Adrenal gland (tissue), 19 donors: Measurements from ENCODE around the gene SLC12A4. TPM values are rescaled to one million over a fixed set of nuclear protein-coding genes. Genes with fewer than 3 reads are reported as not detected.
"Not testable (repeated sequence)": the region's sequence is repeated elsewhere in the genome, so short reads cannot be mapped to it uniquely, and the experiment has no call there.

Source experiments
- DNase-seq, 7 donors: peaks; one replicate each; pipeline ENCODE4 v3.0.0-alpha.2; 2019 to 2020
- H3K27ac ChIP-seq, 5 donors: fragments of 200-600 bp; sonication (generic) in 4 of 5; 1 replicate in 3 of 5; 2 replicates in 2 of 5; pipeline versions ENCODE4 v1.5.1 to v1.8.0; 2016 to 2020; ENCODE audit warnings: mild to moderate bottlenecking in 1 of 5
- H3K27me3 ChIP-seq: fragments of 200-600 bp; 2 replicates; pipeline ENCODE4 v1.8.0; 2021
- H3K36me3 ChIP-seq, 2 donors: fragments of 200-600 bp; replicated peaks in 1 of 2; 1 replicate in 1 of 2; 2 replicates in 1 of 2; pipeline versions ENCODE4 v1.5.1 to v1.8.0; 2018 to 2022
- H3K4me1 ChIP-seq, 2 donors: fragments of 200-600 bp; replicated peaks in 1 of 2; 1 replicate in 1 of 2; 2 replicates in 1 of 2; pipeline versions ENCODE4 v1.5.1 to v1.8.0; 2018 to 2021
- H3K4me3 ChIP-seq, 4 donors: fragments of 200-600 bp; sonication (generic) in 3 of 4; one replicate each; pipeline ENCODE4 v1.5.1; 2016 to 2018
- H3K9me3 ChIP-seq, 3 donors: fragments of 200-600 bp; sonication (generic) in 1 of 3; replicated peaks in 1 of 3; 1 replicate in 2 of 3; 2 replicates in 1 of 3; pipeline versions ENCODE4 v1.5.1 to v1.8.0; 2016 to 2021
- POLR2A ChIP-seq, 2 donors: fragments of 450-650 bp; IDR thresholded peaks; one replicate each; pipeline ENCODE4 v1.6.1; 2017; ENCODE audit warnings: antibody characterized with exemption in 2 of 2, mild to moderate bottlenecking in 2 of 2, moderate library complexity in 1 of 2
- WGBS, 4 donors: extraction: QIAGEN DNeasy Blood & Tissue Kit in 2 of 4; methylation state at CpG; one replicate each; pipeline versions ENCODE4 v1.1.5 to v1.1.7; 2013 to 2017; 5-methylcytosine and 5-hydroxymethylcytosine counted together
- intact Hi-C, 2 donors: fragments of 100-400 bp; cut with DNase I; formaldehyde crosslinking; loops; one replicate each; pipeline versions ENCODE4 v1.14.1 to v1.15.0; 2022 to 2023
- long read RNA-seq, 10 donors: library from polyadenylated mRNA in 3 of 10; unstranded in 2 of 10; stranded (forward) in 1 of 10; transcript quantifications; one replicate each; pipeline ENCODE4 v2.0.0 and lab custom pipeline, GENCODE V29; 2021 to 2026
- polyA plus RNA-seq, 3 donors: library from polyadenylated mRNA; stranded (reverse); fragments of 200-250 nt in 2 of 3; fragments of 350-450 nt in 1 of 3; fragmentation: Illumina TruSeq in 1 of 3; extraction: RNeasy Lipid Tissue Mini Kit (QIAGEN cat#74804) in 1 of 3; gene quantifications; one replicate each; pipeline ENCODE4 v1.2.3, GENCODE V29; 2013 to 2014
- total RNA-seq, 9 donors: library from RNA; depleted of rRNA in 4 of 9; stranded (reverse); fragments of >200 nt in 4 of 9; fragments of 120-200 nt in 1 of 9; fragmentation: NEBNext Ultra II Directional in 1 of 9; extraction: Animal tissue kit (Norgen Biotek cat#: 25700) in 1 of 9; gene quantifications; one replicate each; pipeline versions ENCODE4 v1.1.0 to v1.2.4, GENCODE V29; 2013 to 2023
- TF ChIP-seq, protein P1 (sequence below), 6 experiments: fragments of 450-650 bp in 4 of 6; fragments of 200-600 bp in 2 of 6; sonication (generic) in 1 of 6; IDR thresholded peaks; 1 replicate in 5 of 6; 2 replicates in 1 of 6; pipeline versions ENCODE4 v1.5.1 to v1.8.0; 2016 to 2021; ENCODE audit warnings: antibody characterized with exemption in 6 of 6, mild to moderate bottlenecking in 2 of 6, moderate library complexity in 1 of 6
- donor health status: healthy with polysubstance abuse.
- donor health status: Bipolar disorder and iron deficiency.
- donor health status: DM: yes; HTN: yes; CAD: no.
- donor health status: DM: no; HTN: no; CAD: no.
- donor health status: DM: no; HTN: no; CAD: no.
- donor health status: DM: yes; HTN: yes; CAD: no.

SLC12A4 gene
- 100 to 1,000 TPM in 1 of 9 donors, 10 to 100 TPM in 8; 15.4 to 101 (median 72.9) TPM for total RNA-seq
- polyA plus RNA-seq = 100 to 1,000 TPM in 1 of 3 donors, 10 to 100 TPM in 2; 39.6 to 111 (median 47.0) TPM
- long read RNA-seq, donor 1, full-length matches to known transcripts = 2 of 2 reads
- long read RNA-seq, donor 1, partial matches to known transcripts = 0 of 2 reads
- long read RNA-seq, donor 1, other reads (novel, unspliced or antisense) = 0 of 2 reads
- long read RNA-seq, donor 2 = 0 reads
- long read RNA-seq, donor 3, partial matches to known transcripts = 0 of 1 reads
- long read RNA-seq, donor 3, other reads (novel, unspliced or antisense) = 0 of 1 reads
- long read RNA-seq, donor 4, full-length matches to known transcripts = 4 of 9 reads
- long read RNA-seq, donor 4, partial matches to known transcripts = 2 of 9 reads
- long read RNA-seq, donor 4, other reads (novel, unspliced or antisense) = 3 of 9 reads
- long read RNA-seq, donor 5, full-length matches to known transcripts = 207 of 268 reads
- long read RNA-seq, donor 5, partial matches to known transcripts = 27 of 268 reads
- long read RNA-seq, donor 5, other reads (novel, unspliced or antisense) = 34 of 268 reads
- long read RNA-seq, donor 6, partial matches to known transcripts = 7 of 8 reads
- long read RNA-seq, donor 6, other reads (novel, unspliced or antisense) = 1 of 8 reads
- long read RNA-seq, donor 7, full-length matches to known transcripts = 2 of 2 reads
- long read RNA-seq, donor 7, partial matches to known transcripts = 0 of 2 reads
- long read RNA-seq, donor 7, other reads (novel, unspliced or antisense) = 0 of 2 reads
- long read RNA-seq, donor 8, full-length matches to known transcripts = 2 of 7 reads
- long read RNA-seq, donor 8, partial matches to known transcripts = 5 of 7 reads
- long read RNA-seq, donor 8, other reads (novel, unspliced or antisense) = 0 of 7 reads
- long read RNA-seq, donor 9, full-length matches to known transcripts = 2 of 8 reads
- long read RNA-seq, donor 9, partial matches to known transcripts = 6 of 8 reads
- long read RNA-seq, donor 9, other reads (novel, unspliced or antisense) = 0 of 8 reads
- long read RNA-seq, donor 10, full-length matches to known transcripts = 1 of 1 reads
- long read RNA-seq, donor 10, partial matches to known transcripts = 0 of 1 reads
- long read RNA-seq, donor 10, other reads (novel, unspliced or antisense) = 0 of 1 reads

DNA sequence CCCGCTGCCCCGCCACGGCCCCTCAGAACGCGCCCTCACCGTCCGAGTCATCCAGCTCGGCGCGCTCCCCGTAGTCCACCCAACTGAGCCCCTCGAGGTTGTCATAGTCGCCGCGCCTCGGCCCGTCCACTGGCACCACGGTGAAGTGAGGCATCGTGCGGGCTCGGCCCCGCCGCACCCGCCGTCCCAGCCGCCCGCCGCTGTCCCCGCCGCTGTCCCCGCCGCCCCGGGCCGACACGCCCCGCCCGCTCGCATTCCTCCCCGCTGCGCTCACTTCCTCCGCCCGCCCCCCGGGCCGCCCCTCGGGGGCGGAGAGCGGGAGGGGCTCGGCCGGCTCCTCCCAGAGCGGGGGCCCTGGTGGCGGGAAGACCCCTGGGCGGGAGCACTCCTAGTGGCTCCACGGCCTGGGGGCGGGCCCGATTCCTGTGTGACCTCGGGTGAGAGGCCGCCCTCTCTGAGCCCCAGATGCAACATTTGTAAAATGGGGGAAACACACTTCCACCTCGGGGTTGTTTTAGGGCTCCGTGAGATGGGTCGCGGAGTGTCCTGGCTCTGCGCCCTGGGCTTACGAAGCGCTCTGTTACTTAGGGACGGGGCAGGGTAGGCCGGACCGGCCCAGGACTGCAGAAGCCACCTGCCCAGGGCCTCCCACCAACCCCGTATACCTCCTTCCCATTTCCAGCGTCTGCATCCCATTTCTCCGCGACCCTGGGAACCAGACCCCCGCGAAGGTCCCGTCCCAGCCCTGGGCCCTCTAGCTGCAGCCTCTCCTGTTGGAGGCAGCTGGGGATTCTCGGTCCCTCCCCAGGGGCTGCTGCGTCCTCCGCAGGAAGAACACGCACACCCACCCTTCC, at the start of gene SLC12A4:
SLC12A4 (minus strand) TSS at position 238 of the 854 bp plus-strand sequence; CDS start at position 154, 84 bp downstream.
- H3K4me3 ChIP-seq = peak within 1 kb of the TSS; percentile 47 to 99 (median 78)
- peak within 1 kb of the TSS; percentile 41 to 100 (median 87) for H3K27ac ChIP-seq
- H3K36me3 ChIP-seq = no peaks in the 10 kb centered on the region
- WGBS, 4 donors = 0 to 2% (median 1%) methylated on average over 5 to 78 of the region's 78 CpGs
- H3K9me3 ChIP-seq = no peaks in the 10 kb centered on the region
- peak; percentile 77 to 84 for TF ChIP-seq POLR2A (IDR thresholded peaks at IDR 0.05)
- TF ChIP-seq, protein P1, sequence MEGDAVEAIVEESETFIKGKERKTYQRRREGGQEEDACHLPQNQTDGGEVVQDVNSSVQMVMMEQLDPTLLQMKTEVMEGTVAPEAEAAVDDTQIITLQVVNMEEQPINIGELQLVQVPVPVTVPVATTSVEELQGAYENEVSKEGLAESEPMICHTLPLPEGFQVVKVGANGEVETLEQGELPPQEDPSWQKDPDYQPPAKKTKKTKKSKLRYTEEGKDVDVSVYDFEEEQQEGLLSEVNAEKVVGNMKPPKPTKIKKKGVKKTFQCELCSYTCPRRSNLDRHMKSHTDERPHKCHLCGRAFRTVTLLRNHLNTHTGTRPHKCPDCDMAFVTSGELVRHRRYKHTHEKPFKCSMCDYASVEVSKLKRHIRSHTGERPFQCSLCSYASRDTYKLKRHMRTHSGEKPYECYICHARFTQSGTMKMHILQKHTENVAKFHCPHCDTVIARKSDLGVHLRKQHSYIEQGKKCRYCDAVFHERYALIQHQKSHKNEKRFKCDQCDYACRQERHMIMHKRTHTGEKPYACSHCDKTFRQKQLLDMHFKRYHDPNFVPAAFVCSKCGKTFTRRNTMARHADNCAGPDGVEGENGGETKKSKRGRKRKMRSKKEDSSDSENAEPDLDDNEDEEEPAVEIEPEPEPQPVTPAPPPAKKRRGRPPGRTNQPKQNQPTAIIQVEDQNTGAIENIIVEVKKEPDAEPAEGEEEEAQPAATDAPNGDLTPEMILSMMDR (IDR thresholded peaks at IDR 0.05) = peak in 1 of 6 experiments; percentile 10
- peaks cover 22 to 36% of the 10 kb centered on the region in 2 donors for H3K4me1 ChIP-seq
- H3K27me3 ChIP-seq = no peaks in the 10 kb centered on the region
- intact Hi-C loops = no loop called here
- peak; percentile 83 to 88 (median 87) for DNase-seq

DNA sequence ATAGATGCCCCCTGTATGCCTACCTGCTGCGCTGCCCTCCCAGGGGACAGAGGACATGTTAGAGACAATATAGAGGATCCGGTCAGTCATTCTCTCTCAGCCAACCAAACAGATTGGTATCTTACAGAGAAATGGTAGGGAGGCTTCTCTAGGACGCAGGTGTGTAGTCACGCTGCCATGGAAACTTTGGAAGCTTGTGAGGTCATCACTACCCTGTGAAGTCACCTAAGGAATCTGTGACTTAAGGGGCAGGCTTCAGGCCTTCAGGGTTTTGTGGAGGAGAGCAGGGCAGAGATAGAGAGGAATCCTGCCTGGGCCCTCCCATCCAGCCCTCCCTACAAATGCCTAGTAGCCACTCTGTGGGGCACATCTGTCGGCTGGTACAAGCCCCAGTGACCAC, 47.2 kb upstream of the SLC12A4 start, which contains the start of gene DPEP2NB:
DPEP2NB (minus strand) TSS at position 231 of the 400 bp plus-strand sequence; CDS start at position 90, 141 bp downstream.
- H3K9me3 ChIP-seq = no peaks in the 10 kb centered on the region
- H3K4me1 ChIP-seq = no peaks in the 10 kb centered on the region
- DNase-seq = no peak
- no peaks in the 10 kb centered on the region for H3K36me3 ChIP-seq
- intact Hi-C loops = no loop called here
- no peak within 1 kb of the TSS for H3K27ac ChIP-seq
- H3K4me3 ChIP-seq = no peak within 1 kb of the TSS
- WGBS, 4 donors = 58 to 82% (median 82%) methylated on average over 4 to 5 of the region's 5 CpGs
- H3K27me3 ChIP-seq = no peaks in the 10 kb centered on the region
- TF ChIP-seq POLR2A (IDR thresholded peaks at IDR 0.05) = no peak
- TF ChIP-seq, protein P1 (IDR thresholded peaks at IDR 0.05) = no peak

DNA sequence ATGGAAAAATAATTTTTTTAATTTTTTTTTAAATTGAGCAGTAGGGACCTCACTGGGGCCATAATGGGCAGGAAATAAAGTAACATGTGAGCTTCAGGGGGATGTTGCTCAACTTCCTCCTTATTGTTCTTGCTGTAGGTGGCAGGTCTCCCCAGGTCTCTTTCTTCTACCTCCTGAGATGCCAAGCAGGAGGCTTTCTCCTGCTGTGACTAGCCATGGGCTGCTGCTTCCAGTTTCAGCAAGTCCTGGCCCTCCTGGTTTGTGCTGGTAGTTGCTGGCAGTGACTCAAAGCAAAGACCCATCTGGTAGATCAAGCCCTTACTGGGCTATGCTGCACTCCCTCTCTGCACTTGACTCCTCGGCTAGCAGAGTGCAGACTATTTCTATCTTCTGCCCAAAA, 45.0 kb upstream of the SLC12A4 start:
- Histone ChIP-seq H3K27me3 (no peaks in the 10 kb centered on the region), H3K27ac (peak overlapping the region in 1 of 5 donors; percentile 11)
- intact Hi-C loops = no loop called here

DNA sequence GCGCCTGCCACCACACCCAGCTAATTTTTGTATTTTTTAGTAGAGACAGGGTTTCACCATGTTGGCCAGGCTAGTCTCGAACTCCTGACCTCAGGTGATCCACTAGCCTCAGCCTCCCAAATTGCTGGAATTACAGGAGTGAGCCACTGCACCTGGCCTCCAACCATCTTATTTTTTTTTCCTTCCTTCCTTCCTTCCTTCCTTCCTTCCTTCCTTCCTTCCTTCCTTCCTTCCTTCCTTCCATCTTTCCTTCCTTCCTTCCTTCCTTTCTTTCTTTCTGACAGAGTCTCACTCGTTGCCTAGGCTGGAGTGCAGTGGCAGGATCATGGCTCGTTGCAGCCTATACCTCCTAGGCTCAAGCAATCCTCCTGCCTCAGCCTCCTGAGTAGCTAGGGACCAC, 41.4 kb upstream of the SLC12A4 start:
- H3K36me3 ChIP-seq, H3K9me3 ChIP-seq, H3K27ac ChIP-seq, H3K27me3 ChIP-seq, intact Hi-C loops, DNase-seq, H3K4me1 ChIP-seq, H3K4me3 ChIP-seq: not testable (repeated sequence)
- WGBS, 4 donors = 66 to 79% (median 68%) methylated on average over 4 of the region's 4 CpGs

More for the DNA sequence above, 45.0 kb upstream of the SLC12A4 start:
- DNase-seq = no peak
- H3K36me3 ChIP-seq = no peaks in the 10 kb centered on the region
- H3K4me3 ChIP-seq = no peak overlapping the region
- WGBS, 4 donors = 41 to 50% (median 45%) methylated on average over 1 of the region's 1 CpG
- no peaks in the 10 kb centered on the region for H3K4me1 ChIP-seq
- no peaks in the 10 kb centered on the region for H3K9me3 ChIP-seq
- no peak for TF ChIP-seq POLR2A (IDR thresholded peaks at IDR 0.05)
- TF ChIP-seq, protein P1 (IDR thresholded peaks at IDR 0.05) = no peak
